H9 (cell line): ENCODE data around the gene EIF4E. TPM values are rescaled to one million over a fixed set of nuclear protein-coding genes. Genes with fewer than 3 reads are reported as not detected.

Experiments
- DNase-seq: peaks from one replicate; pipeline ENCODE4 v3.0.0-alpha.2; 2017
- H2AFZ ChIP-seq: one replicate; pipeline ENCODE4 v1.6.1; 2013; ENCODE audit warnings: mild to moderate bottlenecking, low read length, control low read depth, moderate library complexity
- H2AK5ac ChIP-seq: 2 replicates; pipeline ENCODE4 v1.6.1; 2013; ENCODE audit warnings: low read length, control low read depth, mixed read lengths; ENCODE audit not compliant: insufficient read length
- H2BK120ac ChIP-seq: one replicate; pipeline ENCODE4 v1.6.1; 2013; ENCODE audit warnings: low read depth, mild to moderate bottlenecking, low read length, control low read depth, inconsistent platforms; ENCODE audit not compliant: poor library complexity, severe bottlenecking
- H2BK12ac ChIP-seq: 2 replicates; pipeline ENCODE4 v1.6.1; 2013; ENCODE audit warnings: low read length, control low read depth, mixed read lengths, low read depth; ENCODE audit not compliant: insufficient read length
- H2BK15ac ChIP-seq: 2 replicates; pipeline ENCODE4 v1.6.1; 2013; ENCODE audit warnings: low read depth, low read length, control low read depth
- H2BK20ac ChIP-seq: one replicate; pipeline ENCODE4 v1.6.1; 2013; ENCODE audit warnings: low read depth, mild to moderate bottlenecking, low read length, control low read depth, inconsistent platforms; ENCODE audit not compliant: poor library complexity, severe bottlenecking
- H2BK5ac ChIP-seq: 2 replicates; pipeline ENCODE4 v1.6.1; 2013; ENCODE audit warnings: low read length, control low read depth, mixed read lengths; ENCODE audit not compliant: insufficient read length
- H3K14ac ChIP-seq: 2 replicates; pipeline ENCODE4 v1.6.1; 2013; ENCODE audit warnings: low read length, control low read depth; ENCODE audit not compliant: insufficient read depth
- H3K18ac ChIP-seq: 2 replicates; pipeline ENCODE4 v1.6.1; 2013; ENCODE audit warnings: low read depth, mild to moderate bottlenecking, mixed read lengths, low read length, control low read depth; ENCODE audit not compliant: insufficient read length
- H3K23ac ChIP-seq: 2 replicates; pipeline ENCODE4 v1.6.1; 2013; ENCODE audit warnings: low read length, control low read depth, mixed read lengths, low read depth; ENCODE audit not compliant: insufficient read length
- H3K23me2 ChIP-seq: 2 replicates; pipeline ENCODE4 v1.6.1; 2013; ENCODE audit warnings: low read depth, mild to moderate bottlenecking, mixed read lengths, low read length, control low read depth; ENCODE audit not compliant: insufficient read length, poor library complexity, severe bottlenecking
- H3K27ac ChIP-seq: 2 replicates; pipeline ENCODE4 v1.5.1; 2013; ENCODE audit warnings: low read length, control low read depth, mixed read lengths, low read depth; ENCODE audit not compliant: insufficient read length
- H3K27me3 ChIP-seq: 2 replicates; pipeline ENCODE4 v1.6.1; 2013; ENCODE audit warnings: low read length, control low read depth, inconsistent platforms; ENCODE audit not compliant: insufficient read depth
- H3K4ac ChIP-seq: 2 replicates; pipeline ENCODE4 v1.6.1; 2013; ENCODE audit warnings: low read depth, mild to moderate bottlenecking, control low read depth, inconsistent platforms, low read length, moderate library complexity
- H3K4me1 ChIP-seq: 2 replicates; pipeline ENCODE4 v1.6.1; 2013; ENCODE audit warnings: low read length, control low read depth, inconsistent platforms; ENCODE audit not compliant: insufficient read depth
- H3K4me2 ChIP-seq: 2 replicates; pipeline ENCODE4 v1.6.1; 2013; ENCODE audit warnings: low read length, control low read depth, mixed read lengths; ENCODE audit not compliant: insufficient read length, insufficient read depth
- H3K56ac ChIP-seq: 2 replicates; pipeline ENCODE4 v1.6.1; 2013; ENCODE audit warnings: low read depth, mild to moderate bottlenecking, mixed read lengths, low read length, control low read depth; ENCODE audit not compliant: insufficient read length
- H3K79me1 ChIP-seq: 2 replicates; pipeline ENCODE4 v1.6.1; 2013; ENCODE audit warnings: low read depth, mild to moderate bottlenecking, moderate library complexity, low read length, control low read depth, inconsistent platforms; ENCODE audit not compliant: insufficient read depth, poor library complexity, severe bottlenecking
- H3K79me2 ChIP-seq: 2 replicates; pipeline ENCODE4 v1.6.1; 2013; ENCODE audit warnings: low read length, control low read depth, inconsistent platforms; ENCODE audit not compliant: insufficient read depth
- H3K9ac ChIP-seq: 2 replicates; pipeline ENCODE4 v1.6.1; 2013; ENCODE audit warnings: low read length, control low read depth, mixed read lengths; ENCODE audit not compliant: insufficient read length; ENCODE audit errors: extremely low read depth
- H3K9me3 ChIP-seq: one replicate; pipeline ENCODE4 v1.6.1; 2013; ENCODE audit warnings: low read depth, low read length, inconsistent platforms; ENCODE audit not compliant: control insufficient read depth
- H3T11ph ChIP-seq: one replicate; pipeline ENCODE4 v1.6.1; 2013; ENCODE audit warnings: mild to moderate bottlenecking, low read length, control low read depth, inconsistent platforms
- H4K20me1 ChIP-seq: one replicate; pipeline ENCODE4 v1.6.1; 2013; ENCODE audit not compliant: control insufficient read depth, insufficient read length, insufficient read depth
- H4K5ac ChIP-seq: 2 replicates; pipeline ENCODE4 v1.6.1; 2013; ENCODE audit warnings: low read depth, mild to moderate bottlenecking, mixed read lengths, low read length, control low read depth; ENCODE audit not compliant: insufficient read length
- H4K8ac ChIP-seq: replicated peaks from 2 replicates; pipeline ENCODE4 v1.6.1; 2013; ENCODE audit warnings: low read length, control low read depth, mixed read lengths, low read depth; ENCODE audit not compliant: insufficient read length
- H4K91ac ChIP-seq: 2 replicates; pipeline ENCODE4 v1.6.1; 2013; ENCODE audit warnings: low read depth, mild to moderate bottlenecking, moderate library complexity, mixed read lengths, low read length, control low read depth; ENCODE audit not compliant: insufficient read length
- H3K27ac Mint-ChIP-seq, 3 experiments: 2 replicates in 2 of 3; 3 replicates in 1 of 3; pipeline ENCODE4 v1.8.0; 2020 to 2021; ENCODE audit warnings: mixed read lengths in 3 of 3, mild to moderate bottlenecking in 1 of 3, moderate library complexity in 1 of 3
- H3K27me3 Mint-ChIP-seq: 2 replicates; pipeline ENCODE4 v1.8.0; 2021; ENCODE audit warnings: low read depth, mild to moderate bottlenecking, moderate library complexity, mixed read lengths
- H3K36me3 Mint-ChIP-seq, 3 experiments: 2 replicates in 2 of 3; 3 replicates in 1 of 3; pipeline ENCODE4 v1.8.0; 2020 to 2021; ENCODE audit warnings: low read depth in 3 of 3, mixed read lengths in 3 of 3; ENCODE audit not compliant: insufficient read depth in 1 of 3
- H3K4me1 Mint-ChIP-seq, 2 experiments: 2 replicates each; pipeline ENCODE4 v1.8.0; 2020; ENCODE audit warnings: mixed read lengths in 2 of 2
- H3K4me3 Mint-ChIP-seq, 2 experiments: 2 replicates in 1 of 2; 3 replicates in 1 of 2; pipeline ENCODE4 v1.8.0; 2020 to 2021; ENCODE audit warnings: mild to moderate bottlenecking in 2 of 2, mixed read lengths in 2 of 2, moderate library complexity in 1 of 2
- H3K9me3 Mint-ChIP-seq, 2 experiments: 2 replicates in 1 of 2; 3 replicates in 1 of 2; pipeline ENCODE4 v1.8.0; 2020; ENCODE audit warnings: mild to moderate bottlenecking in 2 of 2, mixed read lengths in 2 of 2, moderate library complexity in 1 of 2
- WGBS: extraction: QIAGEN DNeasy Blood & Tissue Kit; methylation state at CpG from one replicate; pipeline ENCODE4 v1.1.7; 2013; ENCODE audit warnings: missing lambda C conversion rate, low lambda C conversion rate, mixed read lengths; ENCODE audit not compliant: insufficient read length; ENCODE audit errors: extremely low coverage; 5-methylcytosine and 5-hydroxymethylcytosine counted together
- total RNA-seq: library from RNA; stranded (reverse); gene quantifications from 2 replicates; pipeline ENCODE4 v1.2.1, GENCODE V29; 2021
- TF ChIP-seq, protein P1 (sequence below): fragments of 200-600 bp; sonication (generic); conservative IDR thresholded peaks from 3 replicates; pipeline ENCODE4 v1.8.0; 2021; ENCODE audit warnings: antibody characterized with exemption, mild to moderate bottlenecking

Gene EIF4E
- total RNA-seq, 1 experiment from 2014 or later = 163 TPM

GRCh38 chr4:98932539-98932938 lies 3.6 kb upstream of the EIF4E start:
- TF ChIP-seq, protein P1, sequence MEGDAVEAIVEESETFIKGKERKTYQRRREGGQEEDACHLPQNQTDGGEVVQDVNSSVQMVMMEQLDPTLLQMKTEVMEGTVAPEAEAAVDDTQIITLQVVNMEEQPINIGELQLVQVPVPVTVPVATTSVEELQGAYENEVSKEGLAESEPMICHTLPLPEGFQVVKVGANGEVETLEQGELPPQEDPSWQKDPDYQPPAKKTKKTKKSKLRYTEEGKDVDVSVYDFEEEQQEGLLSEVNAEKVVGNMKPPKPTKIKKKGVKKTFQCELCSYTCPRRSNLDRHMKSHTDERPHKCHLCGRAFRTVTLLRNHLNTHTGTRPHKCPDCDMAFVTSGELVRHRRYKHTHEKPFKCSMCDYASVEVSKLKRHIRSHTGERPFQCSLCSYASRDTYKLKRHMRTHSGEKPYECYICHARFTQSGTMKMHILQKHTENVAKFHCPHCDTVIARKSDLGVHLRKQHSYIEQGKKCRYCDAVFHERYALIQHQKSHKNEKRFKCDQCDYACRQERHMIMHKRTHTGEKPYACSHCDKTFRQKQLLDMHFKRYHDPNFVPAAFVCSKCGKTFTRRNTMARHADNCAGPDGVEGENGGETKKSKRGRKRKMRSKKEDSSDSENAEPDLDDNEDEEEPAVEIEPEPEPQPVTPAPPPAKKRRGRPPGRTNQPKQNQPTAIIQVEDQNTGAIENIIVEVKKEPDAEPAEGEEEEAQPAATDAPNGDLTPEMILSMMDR = no peak
- Histone ChIP-seq H3K9me3 (peaks cover 10% of the 10 kb centered on the region), H3K4ac (no peak overlapping the region), H3T11ph (no peak overlapping the region), H3K27ac (no peak overlapping the region), H3K4me2 (no peak overlapping the region), H3K79me1 (no peaks in the 10 kb centered on the region), H3K79me2 (peaks cover 3% of the 10 kb centered on the region; the same call in 1 of the 2 replicates), H2AFZ (no peak overlapping the region), H3K56ac (no peak overlapping the region), H4K5ac (no peak overlapping the region), H2AK5ac (no peak overlapping the region), H3K4me1 (no peaks in the 10 kb centered on the region), H3K14ac (no peak overlapping the region), H4K8ac (no peak overlapping the region), H4K91ac (no peak overlapping the region), H2BK5ac (no peak overlapping the region), H3K18ac (no peak overlapping the region), H2BK15ac (no peak overlapping the region), H3K23ac (no peak overlapping the region), H2BK20ac (no peak overlapping the region), H3K9ac (no peak overlapping the region), H3K23me2 (peaks cover 6% of the 10 kb centered on the region), H2BK12ac (no peak overlapping the region), H3K27me3 (no peaks in the 10 kb centered on the region), H2BK120ac (no peak overlapping the region), H4K20me1 (no peaks in the 10 kb centered on the region)
- H3K27me3 Mint-ChIP-seq = no peaks in the 10 kb centered on the region
- H3K36me3 Mint-ChIP-seq = peaks cover 24 to 28% (median 26%) of the 10 kb centered on the region in 3 experiments
- H3K9me3 Mint-ChIP-seq = peaks cover 28 to 43% of the 10 kb centered on the region in 2 experiments
- no peak overlapping the region for H3K27ac Mint-ChIP-seq
- peaks cover 8 to 11% of the 10 kb centered on the region in 2 experiments for H3K4me1 Mint-ChIP-seq
- no peak for DNase-seq
- WGBS = no CpG with 5 or more reads among the region's 3 CpGs
- no peak overlapping the region for H3K4me3 Mint-ChIP-seq
